K562 (cell line): ENCODE measurements around the gene TMEM139. TPM values are rescaled to one million over a fixed set of nuclear protein-coding genes. Genes with fewer than 3 reads are reported as not detected.

Experiments
- ATAC-seq: fragments of 200-7000 bp; cut with Tn5 transposase; 3 replicates; pipeline ENCODE4 v1.9.1; 2020; ENCODE audit warnings: moderate library complexity
- BruUV-seq: library from RNA; stranded (reverse); fragments of 400-500 nt; replicated peaks from 2 replicates; lab custom pipeline; 2021; lab: Mats Ljungman, UMichigan
- CTCF ChIA-PET: fragments of 300-600 bp; formaldehyde crosslinking; extraction: SDS; loops from one replicate; lab custom pipeline; 2021; ENCODE audit warnings: low intra/inter-chr PET ratio; lab: Yijun Ruan, JAX
- POLR2A ChIA-PET: fragments of 300-600, 350-650 bp; sonication (Branson Sonifier 250); formaldehyde crosslinking; extraction: SDS; loops from one replicate; lab custom pipeline; 2021; ENCODE audit warnings: antibody characterized with exemption, inconsistent platforms; lab: Yijun Ruan, JAX
- DNase-seq, 4 experiments: peaks; one replicate each; pipeline versions ENCODE4 v3.0.0 to v3.0.0-alpha.2; 2011 to 2018; ENCODE audit warnings: low spot score in 3 of 4, mixed read lengths in 3 of 4; ENCODE audit errors: extremely low read depth in 1 of 4
- FAIRE-seq: peaks from 2 replicates; lab custom pipeline; 2011; peaks lifted over from hg19 to GRCh38; lab: Jason Lieb, UNC
- H2AFZ ChIP-seq: 2 replicates; pipeline ENCODE4 v1.6.0; 2011; ENCODE audit warnings: low read depth, low read length, control low read depth, inconsistent platforms
- H3K27ac ChIP-seq: fragments of 200-600 bp; 3 replicates; pipeline ENCODE4 v1.8.0; 2011; ENCODE audit warnings: low read depth, mild to moderate bottlenecking, control low read depth, inconsistent platforms, low read length, moderate library complexity, mixed read lengths; ENCODE audit errors: extremely low read depth
- H3K27me3 ChIP-seq, 2 experiments: fragments of 300-600 bp in 1 of 2; 2 replicates in 1 of 2; 3 replicates in 1 of 2; pipeline versions ENCODE4 v1.6.0 to v1.8.0; 2011; ENCODE audit warnings: inconsistent platforms in 2 of 2, low read length in 2 of 2, mild to moderate bottlenecking in 1 of 2, mixed read lengths in 1 of 2, moderate library complexity in 1 of 2; ENCODE audit not compliant: control insufficient read depth in 2 of 2, insufficient read depth in 2 of 2
- H3K36me3 ChIP-seq: fragments of 300-600 bp; 3 replicates; pipeline ENCODE4 v1.8.0; 2011; ENCODE audit warnings: mild to moderate bottlenecking, low read length, inconsistent platforms; ENCODE audit not compliant: control insufficient read depth, insufficient read depth
- H3K4me1 ChIP-seq, 2 experiments: fragments of 200-600 bp in 1 of 2; replicated peaks in 1 of 2; 2 replicates in 1 of 2; 3 replicates in 1 of 2; pipeline versions ENCODE4 v1.5.1 to v1.8.0; 2011; ENCODE audit warnings: inconsistent platforms in 2 of 2, low read length in 2 of 2, mild to moderate bottlenecking in 1 of 2, mixed read lengths in 1 of 2, moderate library complexity in 1 of 2; ENCODE audit not compliant: control insufficient read depth in 2 of 2, insufficient read depth in 2 of 2
- H3K4me2 ChIP-seq: 2 replicates; pipeline ENCODE4 v1.6.1; 2011; ENCODE audit warnings: low read length, control low read depth, inconsistent platforms, mixed read lengths; ENCODE audit not compliant: insufficient read depth
- H3K4me3 ChIP-seq: fragments of 200-600 bp; sonication (generic), shearing (Covaris generic); 2 replicates; pipeline ENCODE4 v1.5.1; 2016; ENCODE audit warnings: control low read depth, inconsistent platforms
- H3K79me2 ChIP-seq: fragments of 200-600 bp; 3 replicates; pipeline ENCODE4 v1.8.0; 2011; ENCODE audit warnings: low read length, inconsistent platforms; ENCODE audit not compliant: control insufficient read depth, insufficient read depth
- H3K9ac ChIP-seq, 2 experiments: 2 replicates each; pipeline versions ENCODE4 v1.6.0 to v1.6.1; 2011; ENCODE audit warnings: low read depth in 2 of 2, low read length in 2 of 2, control low read depth in 1 of 2, inconsistent platforms in 1 of 2, mild to moderate bottlenecking in 1 of 2, mixed read lengths in 1 of 2; ENCODE audit not compliant: insufficient read depth in 1 of 2
- H3K9me1 ChIP-seq: one replicate; pipeline ENCODE4 v1.6.0; 2011; ENCODE audit warnings: inconsistent platforms, mild to moderate bottlenecking, low read length, moderate library complexity; ENCODE audit not compliant: control insufficient read depth, insufficient read depth
- H3K9me3 ChIP-seq: replicated peaks from 2 replicates; pipeline ENCODE4 v1.5.1; 2011; ENCODE audit warnings: low read depth, low read length, inconsistent platforms; ENCODE audit not compliant: control insufficient read depth, insufficient read depth
- H4K20me1 ChIP-seq: replicated peaks from 2 replicates; pipeline ENCODE4 v1.6.1; 2011; ENCODE audit warnings: low read length, inconsistent platforms, mixed read lengths; ENCODE audit not compliant: control insufficient read depth, insufficient read depth
- CLOCK ChIP-seq: fragments of 250-450 bp; sonication (Bioruptor Pico); IDR thresholded peaks from 2 replicates; pipeline ENCODE4 v1.4.0; 2020; ENCODE audit warnings: mild to moderate bottlenecking, moderate library complexity, borderline replicate concordance
- MAFG ChIP-seq: fragments of 450-650 bp; conservative IDR thresholded peaks from 2 replicates; pipeline ENCODE4 v1.6.1; 2016; ENCODE audit warnings: missing genetic modification characterization, missing compliant biosample characterization
- MCM3 ChIP-seq: fragments of 450-650 bp; IDR thresholded peaks from 2 replicates; pipeline ENCODE4 v1.6.1; 2016
- SPI1 ChIP-seq: IDR thresholded peaks from 2 replicates; pipeline ENCODE4 v1.6.1; 2011; ENCODE audit warnings: low read depth, low read length, control low read depth, borderline replicate concordance
- ZKSCAN3 ChIP-seq: fragments of 250-450 bp; sonication (Bioruptor Pico); IDR thresholded peaks from 2 replicates; pipeline ENCODE4 v1.4.0; 2020
- ZNF695 ChIP-seq: fragments of 450-650 bp; formaldehyde crosslinking; IDR thresholded peaks from 2 replicates; pipeline ENCODE4 v1.4.0; 2020; ENCODE audit warnings: mild to moderate bottlenecking, moderate library complexity
- WGBS: fragments of 100-300 bp; shearing (Covaris generic); methylation state at CpG from one replicate; pipeline ENCODE4 v1.1.6; 2016; ENCODE audit warnings: low coverage, mixed read lengths; ENCODE audit not compliant: insufficient coverage; ENCODE audit errors: missing lambda C conversion rate; 5-methylcytosine and 5-hydroxymethylcytosine counted together
- in situ Hi-C: fragments of 300-500 bp; cut with MboI; formaldehyde crosslinking; loops from 4 replicates; pipeline ENCODE4 v1.15.0; 2018; ENCODE audit warnings: inconsistent platforms, mixed read lengths
- intact Hi-C: fragments of 100-400 bp; cut with micrococcal nuclease; formaldehyde crosslinking; loops from 2 replicates; pipeline ENCODE4 v1.14.2; 2022
- polyA plus RNA-seq, 8 experiments: library from polyadenylated mRNA; depleted of rRNA in 4 of 8; stranded (reverse) in 5 of 8; unstranded in 3 of 8; fragments of >200 nt; fragmentation: Nextera tagmentation in 2 of 8; fragmentation: Illumina TruSeq in 1 of 8; extraction: Ambion mirVana in 2 of 8; extraction: Trizol in 1 of 8; gene quantifications; 2 replicates each; pipeline versions ENCODE4 v1.2.1 to v1.2.3, GENCODE V29; 2011 to 2014; ENCODE audit warnings: inconsistent platforms in 1 of 8, missing spikeins in 1 of 8
- total RNA-seq, 7 experiments: library from RNA; depleted of rRNA in 6 of 7; stranded (reverse); fragments of >200 nt in 6 of 7; fragmentation: Illumina TruSeq in 2 of 7; extraction: Trizol in 2 of 7; gene quantifications; 2 replicates each; pipeline versions ENCODE4 v1.2.1 to v1.2.3, GENCODE V29; 2011 to 2021; ENCODE audit warnings: low replicate concordance in 1 of 7

Gene TMEM139
- total and polyA plus RNA-seq, 9 of the 15 experiments (the other 6 are each of a cell fraction or from before 2014, with no cell fraction given), result 0.27 to 1.8 (median 0.79) TPM

GRCh38 chr7:143280566-143280965, 4.2 kb upstream of the TMEM139 start:
- FAIRE-seq, result no peak
- Histone ChIP-seq H2AFZ (no peak overlapping the region; the same call in 1 of the 2 replicates), H3K79me2 (no peaks in the 10 kb centered on the region), H3K27ac (no peak overlapping the region)
- ATAC-seq, result no peak
- TF ChIP-seq SPI1, result peak; percentile 23; the same call in 1 of the 2 replicates
- TF ChIP-seq ZNF695, result no peak
- no peak for TF ChIP-seq ZKSCAN3 (CRISPR knock-in tag)
- no peak for TF ChIP-seq CLOCK (CRISPR knock-in tag)
- no peak for TF ChIP-seq MAFG (tag)
- peak; percentile 58; the same call in 1 of the 2 replicates for TF ChIP-seq MCM3
- TF ChIP-seq, all 486 proteins: peak for 2
- no peak overlapping the region for H3K4me3 ChIP-seq
- H3K27me3 ChIP-seq, result no peaks in the 10 kb centered on the region
- intact Hi-C loops, result no loop called here
- POLR2A ChIA-PET, result interaction anchor here (1.4 to 1.8 kb wide), 5 partner anchors 7 to 18 kb away, joined by 3 to 11 read pairs (median 5); partner anchors contain the start of genes CASP2 and GSTK1
- CTCF ChIA-PET, result no interaction called here
- WGBS, result 58% methylated on average over 2 of the region's 2 CpGs
- no peak for DNase-seq
- in situ Hi-C loops, result no loop called here
- no peaks in the 10 kb centered on the region for H3K36me3 ChIP-seq
- no peak overlapping the region for H3K9ac ChIP-seq
- no peaks in the 10 kb centered on the region for H3K9me3 ChIP-seq
- no peaks in the 10 kb centered on the region for H3K9me1 ChIP-seq
- H3K4me2 ChIP-seq, result no peak overlapping the region
- no TSS peak for BruUV-seq
- peaks cover 5 to 14% of the 10 kb centered on the region in 2 experiments; a peak in 3 of 5 replicates for H3K4me1 ChIP-seq
- H4K20me1 ChIP-seq, result no peaks in the 10 kb centered on the region
